ENCODE results near the gene USP44.
"Not testable (repeated sequence)": the region's sequence is repeated elsewhere in the genome, so short reads cannot be mapped to it uniquely, and the experiment has no call there.

The USP44 gene

DNA sequence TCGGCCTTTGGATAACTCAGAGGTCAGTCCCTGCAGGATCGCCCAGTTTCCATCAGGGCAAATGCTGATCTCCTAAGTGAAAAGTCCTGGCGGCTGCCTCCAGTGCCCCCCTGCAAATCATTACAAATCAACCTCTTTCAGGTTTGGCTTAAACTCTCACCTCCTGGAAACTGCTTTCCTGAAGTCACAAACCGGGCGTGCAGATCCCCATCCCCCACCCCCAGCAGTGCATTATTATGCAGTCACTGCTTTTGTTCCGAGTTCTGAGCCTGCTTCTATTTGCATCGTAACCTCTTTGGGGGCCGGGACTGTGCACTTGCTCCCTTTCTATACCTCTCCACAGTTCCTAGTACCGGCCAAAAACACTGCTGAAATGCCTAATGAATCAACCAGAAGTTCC, at the start of gene USP44:
Gene USP44, minus strand, starts transcription at position 172 of the 400 bp plus-strand sequence. CDS start 17,220 bp downstream, outside the sequence.
- no peak for DNase-seq

DNA sequence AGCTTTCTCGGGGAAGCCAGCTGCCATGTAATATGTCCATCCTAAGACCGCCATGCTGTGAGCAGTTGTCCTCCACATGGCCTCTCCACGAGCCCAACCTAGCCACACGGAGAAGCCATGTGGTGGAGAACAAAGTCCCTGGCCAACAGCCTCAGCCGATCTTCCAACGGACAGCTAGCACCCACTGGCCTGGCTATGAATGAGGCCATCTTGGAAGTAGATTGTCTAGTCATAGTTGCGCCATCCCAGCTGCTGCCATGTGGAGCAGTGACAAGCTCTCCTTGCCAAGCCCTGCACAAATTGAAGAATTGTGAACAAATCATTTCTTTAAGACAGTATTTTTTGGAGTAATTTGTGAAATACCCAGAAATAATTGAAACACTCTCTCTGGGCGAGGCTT, 49.3 kb upstream of the USP44 start:
- no peak for DNase-seq

DNA sequence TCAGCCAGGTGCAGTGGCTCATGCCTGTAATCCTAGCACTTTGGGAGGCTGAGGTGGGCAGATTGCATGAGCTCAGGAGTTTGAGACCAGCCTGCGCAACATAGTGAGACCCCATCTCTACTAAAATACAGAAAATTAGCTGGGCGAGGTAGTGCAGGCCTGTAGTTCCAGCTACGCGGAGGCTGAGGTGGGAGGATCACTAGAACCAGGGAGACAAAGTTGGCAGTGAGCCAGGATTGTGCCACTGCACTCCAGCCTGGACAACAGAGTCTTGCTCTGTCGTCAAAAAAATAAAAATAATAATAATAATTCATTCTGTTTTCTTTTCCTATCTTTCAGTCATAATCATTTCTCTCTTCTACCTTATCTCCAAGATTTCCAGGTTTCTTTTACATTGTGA, 48.6 kb upstream of the USP44 start:
- DNase-seq = no peak

DNA sequence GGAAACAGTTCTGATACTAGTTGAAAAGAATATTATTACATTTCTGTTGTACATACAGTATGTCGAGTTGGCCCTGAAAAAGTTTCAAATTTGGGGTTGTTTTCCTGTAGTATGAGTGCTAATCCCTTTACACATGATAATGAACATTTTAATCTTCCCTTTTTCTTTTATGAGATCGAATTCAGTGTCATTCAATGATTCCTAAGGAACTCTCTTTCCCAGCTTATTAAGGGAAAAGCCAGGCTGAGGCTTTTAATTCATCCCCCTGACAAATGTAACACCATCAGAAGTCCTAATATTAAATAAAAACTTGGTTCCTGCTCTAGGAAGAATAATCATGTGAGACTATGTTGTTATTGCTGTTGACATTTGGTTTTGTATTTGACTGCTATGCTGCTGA, 42.9 kb upstream of the USP44 start:
- no peak for DNase-seq

DNA sequence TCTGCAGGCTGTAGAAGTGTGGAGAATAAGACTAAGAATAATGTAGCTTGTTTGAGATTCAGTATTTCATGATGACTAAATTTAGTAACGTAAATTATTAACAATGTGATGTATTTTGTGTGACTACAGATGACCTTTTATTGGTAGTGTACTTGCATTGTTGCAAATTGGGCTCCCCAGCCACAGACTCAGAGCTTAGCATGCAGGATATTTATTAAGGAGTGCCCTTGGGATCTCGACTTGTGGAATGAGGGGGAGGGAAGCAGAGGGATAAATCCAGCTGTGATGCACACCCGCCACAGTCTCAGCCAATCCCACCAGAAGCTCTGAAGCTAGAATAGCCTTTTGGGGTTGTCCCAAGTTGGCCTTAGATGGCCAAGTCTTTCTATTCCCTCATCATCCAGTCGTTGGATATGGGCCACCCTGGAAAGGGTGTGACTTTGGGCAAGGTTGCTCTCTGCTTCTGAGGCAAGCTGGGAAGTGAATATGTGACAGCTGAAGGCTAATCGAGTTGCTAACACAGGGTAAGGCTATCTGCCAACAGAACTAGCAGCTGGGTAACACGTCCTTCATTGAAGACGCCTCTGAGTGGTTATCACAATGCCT, 42.1 kb upstream of the USP44 start:
- no peak for DNase-seq

DNA sequence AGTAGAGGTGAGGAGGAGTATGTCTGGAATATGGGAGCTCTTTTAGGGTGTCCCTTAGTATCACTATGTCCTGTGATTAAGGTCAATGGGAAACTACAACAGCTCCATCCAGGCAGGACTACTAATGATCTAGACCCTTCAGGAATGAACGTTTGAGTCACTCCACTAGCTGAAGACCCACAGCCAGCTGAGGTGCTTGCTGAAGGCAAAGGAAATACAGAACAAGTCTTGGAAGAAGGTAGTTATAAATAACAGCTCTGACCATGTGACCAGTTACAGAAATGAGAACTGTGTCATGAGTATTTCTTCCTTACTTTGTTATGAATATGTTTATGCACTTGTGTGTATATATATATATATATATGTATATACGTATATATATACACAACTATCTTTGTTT, 40.5 kb upstream of the USP44 start:
- no peak for DNase-seq

DNA sequence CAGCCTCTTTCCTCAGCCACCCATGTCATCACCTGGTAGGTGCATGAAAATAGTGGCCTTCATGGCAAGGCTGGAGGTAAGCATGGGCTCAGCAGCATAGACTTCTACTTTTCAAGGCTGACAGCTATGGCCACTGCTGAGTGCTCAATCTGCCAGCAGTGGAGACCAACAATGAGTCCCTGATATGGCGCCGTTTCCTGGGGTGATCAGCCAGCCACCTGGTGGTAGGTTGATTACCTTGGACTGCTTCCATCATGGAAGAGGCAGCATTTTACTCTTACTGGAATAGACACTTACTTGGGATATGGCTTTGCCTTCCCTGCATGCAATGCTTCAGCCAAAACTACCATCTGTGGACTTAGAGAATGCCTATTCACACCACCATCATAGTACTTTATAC, 39.5 kb upstream of the USP44 start:
- no peak for DNase-seq

DNA sequence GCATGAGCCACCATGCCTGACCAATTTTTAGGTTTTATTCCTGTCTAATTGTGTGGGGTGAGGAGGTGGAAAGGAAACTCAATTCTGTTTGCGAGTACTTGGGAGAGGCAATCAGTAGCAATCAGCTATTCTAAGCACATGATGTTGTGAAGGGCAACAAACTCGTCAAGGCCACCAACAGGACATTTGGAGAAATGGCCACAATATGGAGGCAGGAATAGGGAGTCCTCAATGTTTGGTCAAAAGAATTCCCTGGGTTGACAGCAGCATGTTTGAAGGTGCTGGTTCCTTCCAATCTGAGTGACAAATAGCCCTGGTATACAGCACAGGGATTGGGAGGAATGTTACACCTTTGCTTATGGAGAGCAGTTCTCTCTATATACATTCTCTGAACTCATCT, 32.7 kb upstream of the USP44 start:
- DNase-seq = no peak

DNA sequence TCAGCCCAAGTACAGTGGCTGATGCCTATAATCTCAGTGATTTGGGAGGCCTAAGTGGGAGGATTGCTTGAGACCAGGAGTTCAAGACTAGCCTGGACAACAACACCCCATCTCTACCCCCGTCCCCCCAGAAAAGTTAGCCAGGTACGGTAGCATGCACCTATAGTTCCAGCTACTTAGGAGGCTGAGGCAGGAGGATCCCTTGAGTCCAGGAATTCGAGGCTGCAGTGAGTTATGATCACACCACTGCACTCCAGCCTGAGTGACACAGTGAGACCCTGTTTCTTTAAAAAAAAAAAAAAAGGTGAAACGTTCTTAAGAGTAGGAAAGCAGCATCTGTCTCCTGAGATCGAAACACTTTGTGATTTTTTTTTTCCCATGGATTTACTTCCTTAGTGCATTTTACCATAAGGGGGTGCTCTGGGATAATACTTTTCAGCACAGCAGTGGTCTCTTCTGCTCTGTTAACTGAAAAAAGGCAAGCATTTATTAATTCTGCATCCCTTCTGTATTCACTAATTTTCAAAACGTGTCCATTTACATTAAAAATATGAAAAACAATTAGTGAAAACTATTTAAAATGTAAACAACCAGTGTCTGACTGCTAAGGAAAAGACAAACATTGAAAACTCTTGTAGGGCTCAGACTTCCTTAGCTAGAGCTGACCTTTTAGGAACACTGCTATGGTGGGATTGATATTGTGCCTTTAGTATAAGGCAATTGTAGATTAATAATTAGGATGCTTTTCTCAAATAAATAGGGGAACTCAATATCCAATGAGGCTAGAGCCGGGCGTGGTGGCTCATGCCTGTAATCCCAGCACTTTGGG, 31.2 kb upstream of the USP44 start:
- peak; percentile 13 for DNase-seq

DNA sequence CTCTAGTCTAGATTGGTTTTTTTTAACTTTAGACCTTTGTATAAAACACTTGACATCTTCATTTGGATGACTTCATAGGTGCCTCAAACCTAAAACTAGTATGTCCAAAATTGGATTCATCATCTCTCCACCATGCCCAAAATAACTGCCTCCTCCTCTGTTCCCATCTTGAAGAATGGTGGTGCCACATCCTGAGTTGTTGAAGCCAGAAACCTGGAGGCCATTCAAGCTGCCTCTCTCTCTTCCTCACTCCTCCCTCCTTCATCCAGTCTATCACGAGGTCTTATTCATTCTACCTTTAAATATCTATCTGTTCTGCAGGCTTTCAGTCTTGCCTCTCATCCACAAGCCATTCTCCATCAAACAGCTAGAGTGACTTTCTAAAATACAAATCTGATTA, 26.5 kb upstream of the USP44 start:
- DNase-seq = no peak

DNA sequence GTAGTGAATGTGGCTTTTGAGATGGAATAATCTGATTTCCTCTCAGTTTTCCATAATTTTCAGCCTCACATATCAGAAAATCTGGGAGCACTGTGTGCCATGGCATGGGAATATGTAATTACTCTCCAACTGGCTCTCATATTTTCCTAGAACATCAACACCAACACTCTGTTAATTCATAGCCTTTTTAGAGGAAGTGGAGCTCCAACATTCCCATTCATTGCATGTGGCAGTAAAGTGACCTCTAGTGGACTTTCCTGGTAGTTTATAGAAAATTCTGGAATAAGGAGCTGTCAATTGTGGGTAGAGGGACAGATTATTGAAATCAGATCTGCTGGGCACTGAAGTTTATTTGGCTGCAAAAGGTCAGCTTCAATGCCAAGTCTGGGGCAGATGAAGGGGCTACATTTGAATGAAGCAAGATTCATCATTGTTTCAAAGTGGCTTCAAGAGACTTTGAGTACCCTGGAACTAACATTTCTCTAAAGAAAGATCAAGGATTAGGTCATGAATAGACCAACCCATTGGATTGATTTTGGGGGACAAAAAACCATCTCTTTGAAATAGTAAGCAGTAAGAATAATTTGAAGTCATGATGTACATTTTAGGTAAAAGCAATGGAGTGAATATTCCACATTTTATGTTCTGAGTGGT, 23.6 kb upstream of the USP44 start:
- DNase-seq = peak; percentile 19

DNA sequence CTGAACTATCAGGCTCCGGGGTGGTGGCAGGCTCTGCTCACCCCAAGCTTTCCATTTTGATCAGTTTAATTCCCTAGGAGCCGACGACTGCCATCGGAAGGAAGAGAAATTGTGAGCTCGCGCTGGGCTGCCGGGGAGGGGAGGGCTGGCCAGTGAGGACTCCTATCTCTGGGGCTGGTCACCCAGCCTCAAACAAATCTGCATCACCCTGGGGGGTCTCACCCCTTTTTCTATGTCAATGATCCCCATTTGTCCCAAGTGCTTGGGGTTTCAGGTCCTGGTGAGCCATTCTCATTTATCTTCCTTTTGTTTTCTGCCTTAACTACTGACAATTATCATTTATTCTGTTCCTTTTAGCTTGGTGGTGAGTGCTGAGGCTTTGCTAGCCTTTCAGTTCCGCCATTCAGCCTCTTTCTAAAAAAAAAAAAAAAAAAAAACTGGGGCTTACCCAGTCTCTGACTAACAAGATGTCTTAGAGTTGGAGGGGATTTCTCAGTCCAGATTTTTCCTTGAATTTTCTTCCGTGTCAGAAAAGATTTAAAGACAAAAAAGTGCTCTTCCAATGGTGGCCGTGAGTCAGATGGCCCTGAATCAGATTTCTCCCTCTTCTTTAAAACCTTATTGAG, 22.8 kb upstream of the USP44 start:
- no peak for DNase-seq

DNA sequence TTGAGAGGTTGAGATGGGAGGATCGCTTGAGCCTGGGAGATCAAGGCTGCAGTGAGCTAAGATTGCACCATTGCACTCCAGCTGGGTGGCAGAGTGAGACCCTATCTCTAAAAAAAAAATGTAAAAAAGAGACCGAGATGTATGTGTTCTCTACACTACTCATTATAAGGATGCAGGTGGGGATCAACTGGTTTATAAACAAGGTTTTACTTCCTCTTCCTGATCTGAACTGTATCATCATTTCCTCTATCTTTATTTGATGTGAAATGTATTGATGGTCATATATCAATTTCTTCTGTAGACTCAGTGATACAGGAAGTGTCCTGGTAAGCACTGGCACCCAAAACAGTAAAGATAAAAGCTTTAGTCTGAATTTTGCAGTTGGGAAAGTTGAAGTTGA, 20.1 kb upstream of the USP44 start:
- no peak for DNase-seq

DNA sequence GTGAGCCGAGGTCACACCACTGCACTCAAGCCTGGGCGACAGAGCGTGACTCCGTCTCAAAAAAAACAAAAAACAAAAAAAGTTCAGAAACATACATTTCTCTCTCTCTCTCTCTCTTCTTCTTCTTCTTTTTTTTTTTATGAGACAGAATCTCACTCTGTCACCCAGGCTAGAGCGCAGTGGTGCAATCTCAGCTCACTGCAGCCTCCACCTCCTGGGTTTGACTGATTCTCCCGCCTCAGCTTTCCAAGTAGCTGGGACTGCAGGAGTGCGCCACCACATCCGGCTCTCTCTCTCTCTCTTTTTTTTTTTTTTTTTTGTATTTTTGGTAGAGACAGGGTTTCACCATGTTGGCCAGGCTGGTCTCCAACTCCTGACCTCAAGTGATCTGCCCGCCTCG, 16.8 kb upstream of the USP44 start:
- DNase-seq = not testable (repeated sequence)

DNA sequence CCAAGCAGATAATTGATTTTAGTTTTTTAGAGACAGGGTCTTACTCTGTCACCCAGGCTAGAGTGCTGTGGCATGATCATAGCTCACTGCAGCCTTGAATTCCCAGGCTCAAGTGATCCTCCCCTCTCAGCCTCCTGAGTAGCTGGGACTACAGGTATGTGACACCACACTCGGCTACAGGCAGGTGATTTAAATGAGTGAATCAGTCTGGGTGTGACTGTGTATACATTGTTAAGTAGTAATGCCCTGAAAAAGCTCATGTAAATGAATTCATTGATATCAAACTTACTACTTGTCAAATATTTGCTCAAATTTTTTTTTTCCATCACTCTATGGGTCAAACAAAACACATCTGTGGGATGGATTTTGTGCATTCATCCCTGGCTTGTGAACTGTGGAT, 6.3 kb upstream of the USP44 start:
- DNase-seq = no peak

DNA sequence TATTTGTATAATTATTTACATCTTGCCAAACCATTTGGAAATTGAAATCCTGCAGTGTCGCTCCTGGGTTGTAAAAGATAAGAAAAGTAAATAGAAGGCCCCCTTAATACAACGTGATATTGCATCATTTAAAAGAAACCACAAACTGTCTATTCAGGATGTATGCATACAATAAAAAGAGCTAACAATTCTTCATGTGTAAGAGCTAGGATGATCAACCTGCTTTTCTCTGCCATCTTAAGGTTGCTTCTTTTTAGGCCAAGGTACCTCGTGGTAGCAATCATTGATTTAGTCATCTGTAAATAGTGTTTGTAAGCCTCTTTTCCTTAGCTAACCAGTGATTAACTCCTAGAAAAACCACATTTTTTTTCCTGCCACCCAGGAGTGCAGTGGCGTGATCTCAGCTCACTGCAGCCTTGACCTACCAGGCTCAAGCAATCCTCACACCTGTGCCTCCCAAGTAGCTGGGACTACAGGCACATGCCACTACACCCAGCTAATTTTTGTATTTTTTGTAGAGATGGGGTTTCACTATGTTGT, 3.3 kb upstream of the USP44 start:
- DNase-seq = peak; percentile 14

DNA sequence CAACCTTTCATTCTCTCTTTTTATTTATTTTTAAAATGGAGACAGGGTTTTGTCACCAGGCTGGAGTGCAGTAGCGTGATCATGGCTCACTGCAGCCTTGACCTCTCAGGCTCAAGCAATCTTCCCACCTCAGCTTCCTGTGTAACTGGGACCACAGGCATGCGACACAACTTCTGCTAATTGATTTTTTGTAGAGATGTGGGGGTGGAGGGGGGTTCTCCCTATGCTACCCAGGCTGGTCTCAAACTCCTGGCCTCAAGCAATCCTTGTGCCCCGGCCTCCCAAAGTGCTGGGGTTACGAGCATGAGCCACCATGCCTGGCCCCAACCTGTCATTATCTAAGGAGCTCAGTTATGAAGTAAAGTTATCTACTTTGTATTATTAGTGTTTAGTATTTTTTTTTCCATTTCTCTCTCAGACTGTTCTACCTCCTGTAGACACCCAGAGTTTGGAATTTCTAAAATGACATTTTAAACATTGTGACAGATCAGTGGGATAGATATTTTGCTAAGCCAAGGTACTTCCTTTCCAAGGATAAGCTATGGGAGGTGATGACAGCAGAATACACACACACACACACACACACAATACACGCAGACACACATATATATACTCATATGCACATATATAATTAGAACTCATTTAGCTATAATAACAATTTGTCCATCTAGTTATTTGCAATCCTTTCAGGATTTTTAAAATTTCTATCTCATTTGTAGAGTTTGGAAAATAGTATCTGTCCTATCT, 2.1 kb upstream of the USP44 start:
- DNase-seq = no peak

DNA sequence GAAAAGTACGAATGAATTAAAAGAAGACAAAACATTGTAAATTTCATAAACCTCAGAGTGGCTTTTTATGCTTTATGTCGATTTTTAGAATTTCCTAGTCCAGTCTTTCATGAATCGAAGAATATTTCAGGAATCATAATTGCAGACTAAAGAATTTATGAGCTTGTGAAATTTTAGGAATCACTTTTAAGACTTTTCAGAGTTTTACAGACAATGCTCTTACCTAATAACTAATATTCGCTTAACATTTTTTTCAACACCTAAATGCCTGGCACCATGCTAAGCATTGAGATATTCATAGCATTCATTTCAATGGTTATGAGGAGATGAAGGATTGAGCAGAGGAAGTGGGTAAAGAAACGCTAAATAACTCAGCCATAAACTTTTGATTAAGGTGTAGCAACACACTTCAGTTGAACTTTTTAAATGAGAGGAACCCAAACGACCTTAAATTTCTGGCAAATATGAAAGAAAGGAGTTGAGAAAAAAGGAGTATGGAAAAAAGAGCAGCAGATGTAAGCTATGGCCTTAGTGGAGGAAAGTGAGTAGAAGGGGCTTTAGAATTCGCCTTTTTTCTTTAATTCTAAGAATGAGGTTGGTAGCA, 739 bp upstream of the USP44 start:
- DNase-seq = no peak

DNA sequence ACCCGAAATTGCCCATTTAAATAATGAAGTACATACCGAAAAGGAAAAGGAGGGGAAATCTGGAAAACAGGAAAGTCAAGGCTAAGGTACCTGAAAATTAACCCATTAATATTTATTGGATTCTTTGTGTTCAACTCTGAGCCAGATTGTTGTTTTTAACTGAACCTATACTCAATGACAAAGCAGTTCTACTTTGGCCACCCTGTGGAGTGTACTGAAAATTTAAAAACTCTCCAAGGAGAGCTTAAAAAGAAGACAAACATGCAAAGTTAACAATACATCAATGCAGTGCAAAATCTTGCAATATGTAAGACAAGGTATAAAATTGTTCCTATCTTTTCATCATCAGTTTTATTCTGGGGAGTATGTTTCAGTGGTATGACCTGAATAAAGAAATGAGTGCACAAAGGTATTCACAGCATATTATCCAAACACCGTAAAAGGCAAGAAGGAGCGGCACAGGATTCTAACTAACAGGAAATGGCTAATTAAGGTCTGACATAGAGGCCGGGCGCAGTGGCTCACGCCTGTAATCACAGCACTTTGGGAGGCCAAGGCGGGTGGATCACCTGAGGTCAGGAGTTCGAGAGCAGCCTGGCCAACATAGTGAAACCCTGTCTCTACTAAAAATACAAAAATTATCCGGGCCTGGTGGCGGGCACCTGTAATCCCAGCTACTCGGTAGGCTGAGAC, 1.7 kb downstream of the USP44 start:
- no peak for DNase-seq

DNA sequence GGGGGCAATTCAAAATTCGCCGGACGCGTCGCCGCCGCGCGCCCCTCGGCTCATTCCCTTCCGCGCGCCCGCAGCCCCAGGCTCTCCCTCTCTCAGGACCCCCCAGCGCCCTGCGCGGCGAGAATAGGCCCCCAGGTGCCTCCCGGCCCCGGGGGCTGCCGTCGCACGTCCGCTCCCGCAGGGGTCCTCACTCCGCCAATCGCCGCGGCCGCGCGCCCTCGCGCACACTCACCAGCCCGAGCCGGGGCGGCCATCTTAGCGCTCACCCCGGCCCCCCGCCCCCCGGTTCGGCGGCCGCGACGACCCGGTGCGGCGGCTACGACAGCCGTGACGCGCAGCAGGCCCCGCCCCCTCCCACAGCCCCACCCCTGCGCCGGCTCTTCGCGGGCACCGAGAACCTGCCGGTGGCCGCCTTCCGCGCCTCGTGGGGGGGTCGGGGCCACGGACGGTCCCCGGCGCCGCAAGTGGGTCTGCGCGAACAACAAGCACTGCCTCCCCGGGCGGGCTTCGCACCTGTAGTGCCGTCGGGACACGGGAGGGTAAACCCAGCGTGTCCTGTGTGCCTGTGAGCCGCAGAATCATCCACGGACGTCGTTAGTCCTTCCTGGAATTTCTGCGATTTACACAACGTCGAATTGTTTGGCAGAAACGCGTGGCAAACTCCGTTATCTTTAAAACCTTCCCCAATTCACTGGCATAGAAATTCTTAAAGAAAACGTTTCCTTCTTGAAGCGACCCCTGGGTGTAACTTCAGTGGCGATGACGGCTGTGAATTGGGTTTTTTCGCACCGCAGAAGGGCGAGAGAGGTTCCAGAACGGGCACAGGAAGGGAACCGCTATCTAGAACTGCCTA, 2.5 kb downstream of the USP44 start:
- DNase-seq = peak; percentile 31
